ENCODE data around the gene BTG4. TPM values are rescaled to one million over a fixed set of nuclear protein-coding genes. Genes with fewer than 3 reads are reported as not detected.

Gene BTG4
- total RNA-seq, 1 experiment from 2014 or later = not detected

DNA sequence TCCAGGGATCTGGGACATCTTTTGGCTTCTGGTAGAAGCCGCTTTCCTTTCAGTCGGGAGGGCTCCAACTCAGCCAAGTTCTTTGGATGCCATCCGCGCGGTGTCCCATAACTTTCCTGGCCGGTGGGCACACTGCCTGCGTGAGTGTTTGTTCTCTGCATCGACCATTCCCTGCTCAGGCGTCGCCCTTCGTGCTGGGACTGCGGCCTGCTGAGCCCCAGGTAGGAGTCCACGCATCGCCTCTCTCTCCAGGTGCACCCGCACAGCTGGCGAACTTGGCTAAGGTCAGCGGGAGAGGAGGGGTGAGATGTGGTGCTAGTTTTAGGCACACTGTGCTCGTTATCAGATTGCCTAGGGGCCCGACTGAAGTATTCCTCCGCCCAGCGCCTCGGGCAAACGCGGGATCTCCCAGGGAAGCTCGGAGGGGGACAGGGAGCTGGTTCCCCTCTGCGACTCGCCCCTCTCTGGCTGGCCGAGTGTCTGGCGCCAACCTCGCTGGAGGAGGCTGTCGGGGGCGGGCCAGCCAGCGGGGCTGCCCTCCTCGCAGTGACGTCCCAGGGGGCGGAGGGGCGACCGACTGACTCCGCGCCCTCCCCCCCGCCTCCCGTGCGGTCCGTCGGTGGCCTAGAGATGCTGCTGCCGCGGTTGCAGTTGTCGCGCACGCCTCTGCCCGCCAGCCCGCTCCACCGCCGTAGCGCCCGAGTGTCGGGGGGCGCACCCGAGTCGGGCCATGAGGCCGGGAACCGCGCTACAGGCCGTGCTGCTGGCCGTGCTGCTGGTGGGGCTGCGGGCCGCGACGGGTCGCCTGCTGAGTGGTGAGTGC lies 28.1 kb upstream of the BTG4 start, which contains the start of gene LAYN (continued):
- TF ChIP-seq, protein P1, sequence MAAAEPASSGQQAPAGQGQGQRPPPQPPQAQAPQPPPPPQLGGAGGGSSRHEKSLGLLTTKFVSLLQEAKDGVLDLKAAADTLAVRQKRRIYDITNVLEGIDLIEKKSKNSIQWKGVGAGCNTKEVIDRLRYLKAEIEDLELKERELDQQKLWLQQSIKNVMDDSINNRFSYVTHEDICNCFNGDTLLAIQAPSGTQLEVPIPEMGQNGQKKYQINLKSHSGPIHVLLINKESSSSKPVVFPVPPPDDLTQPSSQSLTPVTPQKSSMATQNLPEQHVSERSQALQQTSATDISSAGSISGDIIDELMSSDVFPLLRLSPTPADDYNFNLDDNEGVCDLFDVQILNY (CRISPR knock-in tag; IDR thresholded peaks at IDR 0.05) = peak; percentile 77; the same call in 1 of the 2 replicates
- TF ChIP-seq ESRRA (CRISPR knock-in tag; IDR thresholded peaks at IDR 0.05; ENCODE audit: borderline replicate concordance) = no peak
- TF ChIP-seq, protein P2, sequence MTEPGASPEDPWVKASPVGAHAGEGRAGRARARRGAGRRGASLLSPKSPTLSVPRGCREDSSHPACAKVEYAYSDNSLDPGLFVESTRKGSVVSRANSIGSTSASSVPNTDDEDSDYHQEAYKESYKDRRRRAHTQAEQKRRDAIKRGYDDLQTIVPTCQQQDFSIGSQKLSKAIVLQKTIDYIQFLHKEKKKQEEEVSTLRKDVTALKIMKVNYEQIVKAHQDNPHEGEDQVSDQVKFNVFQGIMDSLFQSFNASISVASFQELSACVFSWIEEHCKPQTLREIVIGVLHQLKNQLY (CRISPR knock-in tag; IDR thresholded peaks at IDR 0.05) = 0 out of 2 replicates have a peak, but pooled peaks have one; percentile 58
- TF ChIP-seq ZNF138 (CRISPR knock-in tag; conservative IDR thresholded peaks at IDR 0.05) = 0 out of 2 replicates have a peak, but pooled peaks have one; percentile 35
- TF ChIP-seq, protein P3, sequence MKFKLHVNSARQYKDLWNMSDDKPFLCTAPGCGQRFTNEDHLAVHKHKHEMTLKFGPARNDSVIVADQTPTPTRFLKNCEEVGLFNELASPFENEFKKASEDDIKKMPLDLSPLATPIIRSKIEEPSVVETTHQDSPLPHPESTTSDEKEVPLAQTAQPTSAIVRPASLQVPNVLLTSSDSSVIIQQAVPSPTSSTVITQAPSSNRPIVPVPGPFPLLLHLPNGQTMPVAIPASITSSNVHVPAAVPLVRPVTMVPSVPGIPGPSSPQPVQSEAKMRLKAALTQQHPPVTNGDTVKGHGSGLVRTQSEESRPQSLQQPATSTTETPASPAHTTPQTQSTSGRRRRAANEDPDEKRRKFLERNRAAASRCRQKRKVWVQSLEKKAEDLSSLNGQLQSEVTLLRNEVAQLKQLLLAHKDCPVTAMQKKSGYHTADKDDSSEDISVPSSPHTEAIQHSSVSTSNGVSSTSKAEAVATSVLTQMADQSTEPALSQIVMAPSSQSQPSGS (CRISPR knock-in tag; IDR thresholded peaks at IDR 0.05; ENCODE audit: borderline replicate concordance, low read depth) = no peak
- 0 out of 2 replicates have a peak, but pooled peaks have one; percentile 6 for TF ChIP-seq ZNF423 (CRISPR knock-in tag; IDR thresholded peaks at IDR 0.05)
- TF ChIP-seq, protein P4, sequence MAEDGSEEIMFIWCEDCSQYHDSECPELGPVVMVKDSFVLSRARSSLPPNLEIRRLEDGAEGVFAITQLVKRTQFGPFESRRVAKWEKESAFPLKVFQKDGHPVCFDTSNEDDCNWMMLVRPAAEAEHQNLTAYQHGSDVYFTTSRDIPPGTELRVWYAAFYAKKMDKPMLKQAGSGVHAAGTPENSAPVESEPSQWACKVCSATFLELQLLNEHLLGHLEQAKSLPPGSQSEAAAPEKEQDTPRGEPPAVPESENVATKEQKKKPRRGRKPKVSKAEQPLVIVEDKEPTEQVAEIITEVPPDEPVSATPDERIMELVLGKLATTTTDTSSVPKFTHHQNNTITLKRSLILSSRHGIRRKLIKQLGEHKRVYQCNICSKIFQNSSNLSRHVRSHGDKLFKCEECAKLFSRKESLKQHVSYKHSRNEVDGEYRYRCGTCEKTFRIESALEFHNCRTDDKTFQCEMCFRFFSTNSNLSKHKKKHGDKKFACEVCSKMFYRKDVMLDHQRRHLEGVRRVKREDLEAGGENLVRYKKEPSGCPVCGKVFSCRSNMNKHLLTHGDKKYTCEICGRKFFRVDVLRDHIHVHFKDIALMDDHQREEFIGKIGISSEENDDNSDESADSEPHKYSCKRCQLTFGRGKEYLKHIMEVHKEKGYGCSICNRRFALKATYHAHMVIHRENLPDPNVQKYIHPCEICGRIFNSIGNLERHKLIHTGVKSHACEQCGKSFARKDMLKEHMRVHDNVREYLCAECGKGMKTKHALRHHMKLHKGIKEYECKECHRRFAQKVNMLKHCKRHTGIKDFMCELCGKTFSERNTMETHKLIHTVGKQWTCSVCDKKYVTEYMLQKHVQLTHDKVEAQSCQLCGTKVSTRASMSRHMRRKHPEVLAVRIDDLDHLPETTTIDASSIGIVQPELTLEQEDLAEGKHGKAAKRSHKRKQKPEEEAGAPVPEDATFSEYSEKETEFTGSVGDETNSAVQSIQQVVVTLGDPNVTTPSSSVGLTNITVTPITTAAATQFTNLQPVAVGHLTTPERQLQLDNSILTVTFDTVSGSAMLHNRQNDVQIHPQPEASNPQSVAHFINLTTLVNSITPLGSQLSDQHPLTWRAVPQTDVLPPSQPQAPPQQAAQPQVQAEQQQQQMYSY (CRISPR knock-in tag; IDR thresholded peaks at IDR 0.05) = 0 out of 2 replicates have a peak, but pooled peaks have one; percentile 3

DNA sequence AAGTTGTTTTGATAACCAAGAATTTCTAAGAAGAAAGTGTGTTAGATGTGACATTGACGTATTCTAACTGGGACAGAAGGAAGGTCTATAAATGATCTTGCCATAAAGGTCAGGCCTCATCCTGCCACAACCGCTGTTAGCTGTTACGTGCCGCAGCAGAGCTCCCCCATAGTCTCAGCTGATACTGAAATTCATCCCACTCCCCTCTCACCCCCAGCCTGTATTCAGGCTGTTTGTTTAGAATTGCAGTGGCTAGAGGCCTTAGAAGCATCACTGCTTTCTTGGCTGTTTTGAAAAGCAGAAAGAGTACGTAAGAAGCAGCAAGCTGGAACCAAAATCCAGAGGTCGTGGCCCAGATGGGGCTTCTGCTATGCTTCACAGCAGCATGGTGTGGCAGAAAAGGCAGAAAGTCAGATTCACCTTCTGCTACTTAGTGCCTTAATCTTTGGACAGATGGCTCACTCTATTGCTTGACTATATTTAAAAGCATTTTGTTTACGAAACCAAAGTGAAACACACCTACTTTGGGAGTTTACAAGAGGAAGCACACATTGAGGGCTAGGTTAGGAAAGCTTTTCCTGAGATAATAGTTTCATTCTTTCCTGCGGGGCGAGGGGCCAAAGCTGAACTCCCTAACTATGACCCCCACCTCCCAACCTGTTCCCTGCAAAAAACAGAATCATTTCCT lies 27.4 kb upstream of the BTG4 start:
- DNase-seq (ENCODE audit: low spot score) (no peak), ATAC-seq (no peak)
- no peaks in the 10 kb centered on the region for H3K36me3 Mint-ChIP-seq
- H3K4me3 Mint-ChIP-seq = peak overlapping the region; percentile 70
- peaks cover 3% of the 10 kb centered on the region; the same call in 1 of the 2 replicates for H3K9me3 Mint-ChIP-seq
- peaks cover 65% of the 10 kb centered on the region for H3K27me3 Mint-ChIP-seq (ENCODE audit: low read depth)
- H3K4me1 Mint-ChIP-seq = peaks cover 30% of the 10 kb centered on the region
- no peak overlapping the region for H3K27ac Mint-ChIP-seq
- ChIA-PET POLR2A (interaction anchor here (0.5 to 0.9 kb wide), 4 partner anchors 26 to 521 kb away, joined by 3 to 4 read pairs (median 3); partner anchors contain the start of gene PPP2R1B), CTCF (interaction anchor here (1.1 to 1.4 kb wide), 2 partner anchors 25 to 85 kb away, joined by 3 to 10 read pairs; partner anchors contain the start of gene HOATZ)
- TF ChIP-seq ZNF263 (CRISPR knock-in tag; IDR thresholded peaks at IDR 0.05; ENCODE audit: low read depth) (no peak), ZBTB21 (CRISPR knock-in tag; IDR thresholded peaks at IDR 0.05; ENCODE audit: borderline replicate concordance) (no peak), NR2C2 (CRISPR knock-in tag; IDR thresholded peaks at IDR 0.05) (no peak)
- TF ChIP-seq, protein P5, sequence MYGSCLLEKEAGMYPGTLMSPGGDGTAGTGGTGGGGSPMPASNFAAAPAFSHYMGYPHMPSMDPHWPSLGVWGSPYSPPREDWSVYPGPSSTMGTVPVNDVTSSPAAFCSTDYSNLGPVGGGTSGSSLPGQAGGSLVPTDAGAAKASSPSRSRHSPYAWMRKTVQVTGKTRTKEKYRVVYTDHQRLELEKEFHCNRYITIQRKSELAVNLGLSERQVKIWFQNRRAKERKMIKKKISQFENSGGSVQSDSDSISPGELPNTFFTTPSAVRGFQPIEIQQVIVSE (CRISPR knock-in tag; IDR thresholded peaks at IDR 0.05; ENCODE audit: borderline replicate concordance) = no peak
- TF ChIP-seq, protein P6, sequence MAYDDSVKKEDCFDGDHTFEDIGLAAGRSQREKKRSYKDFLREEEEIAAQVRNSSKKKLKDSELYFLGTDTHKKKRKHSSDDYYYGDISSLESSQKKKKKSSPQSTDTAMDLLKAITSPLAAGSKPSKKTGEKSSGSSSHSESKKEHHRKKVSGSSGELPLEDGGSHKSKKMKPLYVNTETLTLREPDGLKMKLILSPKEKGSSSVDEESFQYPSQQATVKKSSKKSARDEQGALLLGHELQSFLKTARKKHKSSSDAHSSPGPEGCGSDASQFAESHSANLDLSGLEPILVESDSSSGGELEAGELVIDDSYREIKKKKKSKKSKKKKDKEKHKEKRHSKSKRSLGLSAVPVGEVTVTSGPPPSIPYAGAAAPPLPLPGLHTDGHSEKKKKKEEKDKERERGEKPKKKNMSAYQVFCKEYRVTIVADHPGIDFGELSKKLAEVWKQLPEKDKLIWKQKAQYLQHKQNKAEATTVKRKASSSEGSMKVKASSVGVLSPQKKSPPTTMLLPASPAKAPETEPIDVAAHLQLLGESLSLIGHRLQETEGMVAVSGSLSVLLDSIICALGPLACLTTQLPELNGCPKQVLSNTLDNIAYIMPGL (CRISPR knock-in tag; IDR thresholded peaks at IDR 0.05) = no peak
- TF ChIP-seq, protein P4 (CRISPR knock-in tag; IDR thresholded peaks at IDR 0.05) = no peak
- TF ChIP-seq, protein P7, sequence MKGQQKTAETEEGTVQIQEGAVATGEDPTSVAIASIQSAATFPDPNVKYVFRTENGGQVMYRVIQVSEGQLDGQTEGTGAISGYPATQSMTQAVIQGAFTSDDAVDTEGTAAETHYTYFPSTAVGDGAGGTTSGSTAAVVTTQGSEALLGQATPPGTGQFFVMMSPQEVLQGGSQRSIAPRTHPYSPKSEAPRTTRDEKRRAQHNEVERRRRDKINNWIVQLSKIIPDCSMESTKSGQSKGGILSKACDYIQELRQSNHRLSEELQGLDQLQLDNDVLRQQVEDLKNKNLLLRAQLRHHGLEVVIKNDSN (CRISPR knock-in tag; IDR thresholded peaks at IDR 0.05) = no peak
